Activated naive CD4-positive, alpha-beta T cell (primary cell): Measurements from ENCODE around the gene PIGT.

Experiments used
- DNase-seq, 4 experiments: peaks; one replicate each; lab custom pipeline; 2025; lab: John Stamatoyannopoulos, UW

Gene PIGT

GRCh38 chr20:45400346-45401031 lies 15.5 kb upstream of the PIGT start:
- DNase-seq = no peak

GRCh38 chr20:45402946-45403345 lies 13.0 kb upstream of the PIGT start:
- no peak for DNase-seq

GRCh38 chr20:45404438-45404837 lies 11.5 kb upstream of the PIGT start:
- no peak for DNase-seq

GRCh38 chr20:45405571-45406259 lies 10.2 kb upstream of the PIGT start:
- no peak for DNase-seq

- peak in 2 of 4 experiments; percentile 11 to 31 for DNase-seq
Measured at GRCh38 chr20:45406260-45407066, 9.5 kb upstream of the PIGT start.

GRCh38 chr20:45407067-45407745 lies 8.7 kb upstream of the PIGT start:
- DNase-seq = no peak

GRCh38 chr20:45407783-45408645 lies 7.9 kb upstream of the PIGT start, which contains the start of gene DBNDD2:
Gene DBNDD2 (plus strand): TSS chr20:45408289. CDS start chr20:45408468, 179 bp downstream.
- DNase-seq = peak in 1 of 4 experiments; percentile 4

GRCh38 chr20:45408646-45409213 lies 7.2 kb upstream of the PIGT start:
- DNase-seq = no peak

GRCh38 chr20:45409521-45410272 lies 6.2 kb upstream of the PIGT start:
- DNase-seq = no peak

- DNase-seq = no peak
Measured at GRCh38 chr20:45410887-45411286, 5.1 kb upstream of the PIGT start.

GRCh38 chr20:45412653-45413052 lies 3.3 kb upstream of the PIGT start:
- no peak for DNase-seq

GRCh38 chr20:45413479-45413878 lies 2.5 kb upstream of the PIGT start:
- no peak for DNase-seq

- DNase-seq = no peak
Measured at GRCh38 chr20:45416917-45417316, 976 bp downstream of the PIGT start.

- DNase-seq = no peak
Measured at GRCh38 chr20:45419188-45420091, 3.5 kb downstream of the PIGT start.

GRCh38 chr20:45420125-45420524 lies 4.2 kb downstream of the PIGT start:
- DNase-seq = no peak

GRCh38 chr20:45423700-45424099 lies 7.8 kb downstream of the PIGT start:
- DNase-seq = no peak

GRCh38 chr20:45425561-45425960 lies 9.6 kb downstream of the PIGT start:
- DNase-seq = no peak

- DNase-seq = no peak
Measured at GRCh38 chr20:45426320-45427016, 10.5 kb downstream of the PIGT start.
